HG03439 (cell line): ENCODE results near the gene BSX.

ENCODE experiments used
- ATAC-seq: cut with Tn5 transposase; IDR thresholded peaks from one replicate; pipeline ENCODE4 v1.9.1; 2021; ENCODE audit warnings: mild to moderate bottlenecking, moderate library complexity; ENCODE audit not compliant: unreplicated experiment

The BSX gene

GRCh38 chr11:122981388-122982264, at the start of gene BSX:
BSX (minus strand) TSS chr11:122981834; CDS start chr11:122981671, 163 bp downstream.
- ATAC-seq, result no peak

- ATAC-seq, result no peak
Observed at GRCh38 chr11:123030517-123030916, 48.9 kb upstream of the BSX start.

- no peak for ATAC-seq
Observed at GRCh38 chr11:123020968-123021367, 39.3 kb upstream of the BSX start.

GRCh38 chr11:123018702-123019101, 37.1 kb upstream of the BSX start:
- no peak for ATAC-seq

- no peak for ATAC-seq
Observed at GRCh38 chr11:123011510-123011909, 29.9 kb upstream of the BSX start.

GRCh38 chr11:123006860-123007542, 25.4 kb upstream of the BSX start:
- ATAC-seq, result no peak

- no peak for ATAC-seq
Observed at GRCh38 chr11:123000721-123001120, 19.1 kb upstream of the BSX start.

GRCh38 chr11:122998727-122999366, 17.2 kb upstream of the BSX start:
- no peak for ATAC-seq

GRCh38 chr11:122995526-122995925, 13.9 kb upstream of the BSX start:
- ATAC-seq, result no peak

- ATAC-seq, result no peak
Observed at GRCh38 chr11:122984186-122985011, 2.8 kb upstream of the BSX start.

GRCh38 chr11:122983438-122984185, 2.0 kb upstream of the BSX start:
- ATAC-seq, result no peak

- no peak for ATAC-seq
Observed at GRCh38 chr11:122979815-122980595, 1.6 kb downstream of the BSX start.

GRCh38 chr11:122979103-122979814, 2.4 kb downstream of the BSX start:
- ATAC-seq, result no peak

GRCh38 chr11:122978299-122978620, 3.4 kb downstream of the BSX start:
- ATAC-seq, result no peak

- no peak for ATAC-seq
Observed at GRCh38 chr11:122977470-122978298, 4.0 kb downstream of the BSX start.

- no peak for ATAC-seq
Observed at GRCh38 chr11:122976734-122977469, 4.7 kb downstream of the BSX start.

GRCh38 chr11:122976061-122976733, 5.4 kb downstream of the BSX start:
- ATAC-seq, result no peak
